Pulmonary artery endothelial cell (primary cell): Measurements from ENCODE around the gene JAK1. TPM values are rescaled to one million over a fixed set of nuclear protein-coding genes. Genes with fewer than 3 reads are reported as not detected.

Source experiments
- DNase-seq: peaks from one replicate; pipeline ENCODE4 v3.0.0-alpha.2; 2011; ENCODE audit warnings: low read depth, low spot score
- total RNA-seq: library from RNA; depleted of rRNA; stranded (reverse); fragments of >200 nt; gene quantifications from 2 replicates; pipeline ENCODE4 v1.2.3, GENCODE V29; 2014

JAK1 gene
- total RNA-seq, 1 donor from 2014 or later = 173 TPM

DNA sequence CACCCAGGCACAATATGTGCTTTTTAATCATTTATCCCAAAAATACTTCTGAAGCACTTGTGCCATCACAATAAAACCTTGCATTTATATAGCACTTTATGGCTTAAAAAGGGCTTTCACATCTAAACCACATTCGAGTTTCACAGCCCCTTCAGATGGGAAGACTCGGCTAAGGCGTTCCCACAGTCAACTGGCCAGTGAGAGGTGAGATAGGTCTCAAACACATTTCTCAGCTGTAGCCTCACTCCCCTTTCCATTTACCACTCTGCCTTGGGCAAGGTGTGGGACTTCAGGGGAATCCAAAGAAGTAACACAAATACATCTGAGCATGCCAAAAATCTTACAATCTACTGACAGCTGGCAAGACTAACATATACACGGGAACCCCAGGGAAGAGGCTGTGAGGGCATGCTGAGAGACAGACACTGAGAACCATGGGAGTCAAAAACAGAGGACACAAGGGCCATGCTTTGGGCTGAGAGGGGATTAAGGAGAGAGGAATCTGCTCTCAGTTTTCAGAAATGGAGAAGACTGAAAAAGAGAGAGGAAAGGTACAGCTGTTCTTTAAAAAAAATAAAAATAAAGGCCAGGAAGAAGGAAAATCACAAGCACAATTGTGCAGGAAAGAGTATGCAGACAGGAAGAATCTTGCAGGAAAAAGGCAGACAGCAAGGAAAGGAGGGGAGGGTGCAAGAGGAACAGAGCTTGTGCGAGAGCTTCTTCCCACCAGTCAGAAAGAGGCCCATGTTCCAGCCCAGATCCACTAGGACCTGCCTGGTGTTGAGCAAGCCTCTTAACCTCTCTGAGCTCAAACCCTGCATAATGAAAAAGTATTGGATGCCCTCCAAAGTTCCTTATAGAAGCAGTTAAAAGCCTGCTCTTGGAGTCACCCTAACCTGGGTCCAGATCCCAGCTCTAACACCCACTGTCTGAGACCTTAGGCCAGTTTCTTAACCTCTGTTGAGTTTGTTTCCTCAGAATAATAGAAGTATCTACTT, 73.5 kb downstream of the JAK1 start:
- DNase-seq = no peak

DNA sequence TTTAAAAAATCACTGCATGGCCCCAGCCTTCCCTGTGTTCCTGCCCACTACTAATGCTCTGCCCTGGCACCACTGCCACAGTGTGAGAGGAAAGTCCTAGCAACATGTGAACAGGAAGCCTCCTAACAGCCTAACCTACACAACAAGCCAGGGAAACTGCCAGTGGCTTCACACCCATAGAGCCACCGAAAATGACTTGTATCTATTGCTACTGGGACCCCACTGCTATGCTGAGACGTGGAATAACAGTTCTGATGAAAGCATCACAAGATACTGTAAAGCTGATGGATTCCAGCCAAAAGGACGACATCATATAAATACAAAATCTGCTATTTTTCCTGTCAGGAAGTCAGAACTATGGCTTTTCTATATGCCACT, 74.9 kb downstream of the JAK1 start:
- DNase-seq = no peak

DNA sequence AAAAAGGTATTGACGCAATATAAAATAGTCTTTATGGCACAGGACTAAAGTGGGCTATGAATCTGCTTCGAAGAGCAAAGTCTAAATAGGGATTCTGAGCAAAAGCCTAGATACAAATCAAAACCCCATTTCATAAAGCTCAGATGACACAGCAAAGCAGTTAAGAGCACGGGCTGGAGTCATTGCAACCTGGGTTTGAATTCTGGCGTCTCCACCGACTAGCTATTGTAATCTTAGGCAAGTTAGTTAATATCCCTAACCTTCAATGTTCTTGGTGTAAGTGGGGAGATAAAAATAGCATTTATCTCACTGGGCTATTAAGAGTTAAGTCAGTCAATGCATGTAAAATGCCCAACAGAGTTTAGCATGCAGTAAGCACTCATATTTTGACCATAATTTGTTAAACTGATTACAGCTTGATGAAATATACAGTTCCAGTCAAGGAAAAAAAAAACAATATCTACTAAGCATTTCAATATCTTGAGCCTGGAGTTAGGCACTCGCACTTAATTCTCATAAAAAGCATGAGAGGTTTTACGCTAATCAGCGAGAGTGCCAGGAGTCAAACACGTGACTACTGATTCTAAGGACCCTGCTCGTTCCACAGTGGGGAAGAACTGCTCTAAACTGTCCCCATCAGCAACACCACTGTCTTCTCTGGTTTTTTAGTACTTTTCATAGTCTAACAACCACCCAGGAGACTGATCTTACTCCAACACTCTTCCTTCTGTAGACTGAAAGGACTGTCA, 75.5 kb downstream of the JAK1 start:
- DNase-seq = no peak

DNA sequence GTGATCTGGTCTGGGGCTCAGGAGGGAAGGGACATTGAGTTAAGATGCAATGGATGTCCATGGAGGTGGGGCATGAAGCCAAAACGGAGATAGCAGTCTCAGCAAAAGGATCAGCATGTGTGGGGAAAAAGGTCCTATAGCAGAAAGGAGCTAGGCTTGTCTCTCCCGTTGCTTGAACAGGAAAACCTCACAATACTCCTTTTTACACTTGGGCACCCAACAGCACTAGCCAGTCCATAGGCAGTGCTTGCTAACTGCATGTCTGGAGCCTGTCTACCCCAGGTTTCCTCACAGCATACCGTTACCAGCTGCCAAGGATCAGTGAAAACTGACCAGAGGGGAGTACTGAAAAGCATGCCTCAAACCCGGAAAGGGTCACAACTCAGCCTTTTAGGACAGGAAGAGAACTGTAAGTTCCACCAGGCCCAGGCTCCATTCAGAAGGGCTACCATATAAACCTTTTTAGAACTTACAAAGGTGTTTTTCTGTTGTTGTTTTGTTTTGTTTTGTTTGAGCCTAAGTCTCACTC, 78.6 kb downstream of the JAK1 start:
- no peak for DNase-seq

DNA sequence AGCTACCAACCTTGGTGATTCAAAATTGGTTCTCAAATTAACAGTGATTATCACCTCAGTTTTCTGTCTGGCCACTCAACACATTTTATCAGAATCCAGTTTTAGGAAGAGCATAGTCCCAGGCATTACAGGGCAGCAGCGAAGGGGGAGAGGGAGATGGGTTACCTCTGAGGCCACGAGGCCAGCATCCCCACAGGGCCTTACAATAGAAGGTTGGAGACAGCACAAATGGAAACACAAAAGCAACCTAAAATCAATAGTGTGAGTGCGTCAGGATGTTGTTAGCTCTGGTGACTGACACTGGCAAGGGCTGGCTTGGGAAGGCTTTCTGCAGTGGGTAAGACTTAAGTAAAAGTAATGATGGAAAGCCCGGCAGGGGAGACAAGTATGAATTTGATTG, 79.5 kb downstream of the JAK1 start:
- DNase-seq = no peak

DNA sequence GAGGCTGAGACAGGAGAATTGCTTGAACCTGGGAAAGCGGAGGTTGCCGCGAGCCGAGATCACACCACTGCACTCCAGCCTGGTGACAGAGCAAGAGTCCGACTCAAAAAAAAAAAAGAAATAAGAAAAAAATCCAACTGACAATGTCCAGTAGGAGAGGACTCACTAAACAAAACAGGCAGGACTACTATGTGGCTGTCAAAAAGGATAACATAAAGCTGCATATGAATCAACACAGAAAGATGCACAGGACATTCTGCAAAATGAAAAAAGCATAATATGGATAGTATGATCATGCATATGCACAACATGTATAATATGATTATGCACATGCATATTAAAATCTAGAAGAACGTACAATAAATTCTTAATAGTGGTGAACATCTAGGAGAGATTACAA, 80.7 kb downstream of the JAK1 start:
- DNase-seq = no peak

DNA sequence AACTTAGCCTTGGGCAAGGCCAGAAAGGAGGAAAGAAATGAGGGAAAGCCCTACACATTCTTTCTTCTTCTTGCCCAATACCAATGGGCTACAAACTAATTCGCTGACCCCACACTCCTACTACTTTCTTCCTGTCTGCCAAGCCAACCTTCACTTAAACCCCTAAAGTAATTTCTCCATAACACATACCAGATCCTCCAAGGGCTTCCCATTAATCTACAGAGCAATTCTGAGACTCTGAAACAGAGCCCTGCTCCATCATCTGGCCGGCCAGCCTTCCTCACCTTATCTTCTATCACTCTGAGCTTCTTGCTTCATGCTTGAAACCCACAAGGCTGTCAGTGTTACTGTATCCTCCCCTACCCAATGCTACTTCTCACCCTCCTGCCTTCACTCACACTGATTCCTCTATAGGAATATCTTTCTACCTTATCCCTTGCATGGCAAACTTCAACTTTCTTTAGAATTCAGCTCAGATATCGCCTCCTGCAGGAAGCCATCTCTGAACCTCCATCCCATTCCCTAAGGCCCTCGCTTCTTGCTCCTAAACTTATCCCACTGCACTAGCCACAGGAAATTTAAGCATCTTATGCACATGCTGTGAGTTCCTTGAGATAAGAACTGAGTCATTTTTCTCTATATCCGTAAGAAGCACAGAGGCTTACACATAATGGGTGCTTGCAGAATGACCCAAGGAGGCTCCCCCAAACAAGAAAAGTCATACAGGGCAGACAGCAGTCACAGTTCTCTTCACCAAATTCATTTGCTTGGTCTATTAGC, 81.9 kb downstream of the JAK1 start:
- DNase-seq = no peak

DNA sequence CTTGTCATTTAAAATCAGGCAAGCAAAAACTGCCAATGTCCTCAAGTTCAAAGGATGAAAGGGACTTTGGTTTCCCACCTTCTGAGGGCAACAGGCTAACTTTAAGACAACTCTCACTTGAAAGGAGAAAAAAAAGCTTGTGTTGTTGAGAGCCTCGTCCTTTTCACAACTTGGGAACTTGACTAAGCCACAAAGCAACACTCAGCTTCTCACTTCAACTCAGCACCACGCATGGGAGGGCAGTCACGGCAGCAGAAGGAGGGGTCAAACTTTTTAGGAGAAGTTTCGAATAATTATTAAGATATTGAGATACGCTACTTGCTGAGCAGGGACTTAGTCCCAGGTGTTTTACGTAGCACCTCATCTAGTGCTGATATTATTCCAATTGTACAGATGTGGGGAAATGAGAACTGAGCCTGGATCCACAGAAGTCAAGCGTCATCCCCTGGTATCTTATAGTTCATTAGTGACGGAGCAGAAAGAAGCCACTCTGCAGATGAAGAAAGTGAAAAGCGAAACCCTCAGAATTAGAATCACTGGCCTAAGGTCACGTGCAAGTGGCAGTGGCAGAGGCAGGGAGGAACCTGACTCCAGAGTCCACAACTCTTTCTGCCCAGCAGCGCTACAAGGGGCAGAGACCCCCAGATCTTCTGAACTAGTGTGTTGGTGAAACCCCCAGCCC, 83.6 kb downstream of the JAK1 start:
- DNase-seq = no peak

DNA sequence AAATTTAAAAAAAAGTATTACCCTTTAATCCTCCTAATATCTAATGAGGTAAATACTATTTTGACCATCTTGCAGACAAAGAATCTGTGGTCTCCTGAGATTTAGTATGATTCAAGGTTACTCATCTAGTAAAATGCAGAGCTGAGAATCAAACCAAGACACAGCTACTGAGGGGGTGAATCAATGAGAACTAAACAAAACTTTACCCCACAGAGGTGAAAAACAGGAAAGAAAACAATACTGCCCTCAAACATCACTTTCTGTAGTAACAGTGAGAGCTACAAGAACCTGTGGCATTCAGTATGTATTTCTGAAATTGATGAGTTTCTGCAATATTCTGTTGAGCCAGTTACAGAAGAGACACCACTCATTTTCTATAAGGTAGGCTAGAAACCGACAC, 85.1 kb downstream of the JAK1 start:
- DNase-seq = no peak

DNA sequence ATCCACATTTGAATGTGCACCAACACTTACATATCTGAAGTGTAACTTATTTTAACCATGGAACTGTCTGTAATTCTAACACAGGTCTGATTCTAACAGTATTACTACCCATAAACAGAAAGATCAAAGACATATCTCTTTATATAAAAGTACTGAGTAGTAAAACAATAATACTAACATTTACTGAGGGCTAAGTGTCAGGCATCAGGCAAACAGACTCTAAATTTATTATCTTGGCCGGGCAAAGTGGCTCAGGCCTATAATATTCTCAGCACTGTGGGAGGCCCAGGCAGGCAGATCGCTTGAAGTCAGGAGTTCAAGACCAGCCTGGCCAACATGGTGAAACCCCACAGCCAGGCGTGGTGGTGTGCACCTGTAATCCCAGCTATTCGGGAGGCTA, 85.9 kb downstream of the JAK1 start:
- DNase-seq = no peak

DNA sequence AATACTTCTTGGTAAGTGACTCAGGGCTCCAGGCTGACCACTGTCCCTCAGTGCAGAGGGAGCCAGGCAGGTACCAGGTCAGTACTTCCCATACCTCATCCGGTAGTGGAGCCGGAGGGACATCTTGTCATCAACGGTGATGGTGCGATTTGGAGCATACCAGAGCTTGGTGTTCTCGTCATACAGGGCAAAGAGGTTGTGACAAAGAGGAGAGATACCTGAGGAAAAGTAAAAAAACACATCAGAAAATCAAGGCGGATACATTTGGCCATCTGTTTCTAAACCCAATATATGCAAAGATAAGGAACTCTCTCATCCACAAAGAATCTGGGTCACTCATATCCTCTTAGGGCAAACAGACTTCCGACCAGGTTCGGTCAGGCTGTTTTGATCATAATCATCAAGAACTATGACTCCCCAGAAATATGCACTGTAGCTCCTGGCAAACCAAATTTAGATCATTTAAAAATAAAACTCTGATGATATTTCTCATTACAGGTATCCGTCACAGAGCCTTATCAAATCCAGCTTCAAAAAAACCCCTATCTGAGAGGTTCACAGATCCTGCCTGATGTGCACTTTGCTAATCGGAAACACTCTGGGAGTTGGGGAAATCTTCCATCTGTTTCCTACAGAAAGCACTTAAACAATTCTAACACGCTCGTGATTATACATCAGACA, 87.3 kb downstream of the JAK1 start:
- peak; percentile 83 for DNase-seq

DNA sequence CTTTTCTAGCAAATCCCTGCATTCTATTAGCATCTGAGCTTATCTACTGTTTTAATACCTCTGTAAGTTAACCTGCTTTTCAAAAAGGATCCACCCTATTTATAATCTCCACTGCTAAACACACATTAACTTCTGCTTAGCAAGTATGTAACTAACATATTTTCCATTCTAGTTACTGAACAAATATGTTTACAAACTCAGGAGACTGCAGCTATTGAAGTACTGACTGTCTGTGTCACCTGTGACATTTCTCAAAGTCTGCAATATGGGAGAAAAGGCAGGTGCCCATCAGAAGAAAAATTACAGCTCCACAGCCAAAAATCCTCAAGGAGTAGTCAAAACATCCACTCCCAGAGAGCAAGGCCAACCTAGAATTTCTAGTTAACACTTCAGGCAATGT, 88.3 kb downstream of the JAK1 start:
- no peak for DNase-seq

DNA sequence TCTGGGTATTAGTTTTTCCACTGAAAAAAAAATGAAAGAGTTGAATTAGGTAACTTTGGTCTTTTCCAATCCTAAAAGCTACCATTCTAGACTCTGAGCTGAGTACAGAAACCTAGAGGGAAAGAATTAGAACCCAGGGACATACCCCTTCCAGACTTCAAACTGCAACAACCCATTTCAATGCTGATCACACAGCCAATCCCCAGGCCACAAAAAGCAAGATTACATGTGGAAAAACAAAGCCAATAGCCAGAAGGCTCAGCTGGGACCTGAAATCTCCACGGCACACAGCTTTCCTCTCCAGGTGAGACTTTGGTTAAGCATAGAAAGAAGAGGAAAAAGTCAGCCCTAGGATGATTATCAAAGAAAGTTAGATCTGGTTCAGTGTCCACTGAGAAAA, 88.8 kb downstream of the JAK1 start:
- DNase-seq = no peak

DNA sequence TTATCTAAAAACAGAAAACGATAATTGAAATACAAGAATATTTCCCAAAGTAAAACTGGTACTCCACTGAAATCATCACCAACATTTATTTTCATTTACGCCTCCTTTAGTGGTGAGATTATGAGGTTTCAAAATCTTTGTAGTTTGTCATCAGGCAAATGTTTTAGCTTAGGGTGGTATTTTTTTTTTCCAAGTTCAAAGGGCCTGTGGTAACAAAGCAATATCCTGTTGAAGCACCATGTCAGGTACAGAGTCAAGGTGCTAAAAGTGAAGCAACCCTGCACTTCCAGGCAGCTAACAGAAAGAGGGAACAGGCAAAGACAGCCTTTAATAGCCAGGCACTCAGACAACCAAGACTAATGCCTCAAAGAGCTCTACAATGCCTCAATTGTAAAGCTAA, 89.2 kb downstream of the JAK1 start:
- no peak for DNase-seq

DNA sequence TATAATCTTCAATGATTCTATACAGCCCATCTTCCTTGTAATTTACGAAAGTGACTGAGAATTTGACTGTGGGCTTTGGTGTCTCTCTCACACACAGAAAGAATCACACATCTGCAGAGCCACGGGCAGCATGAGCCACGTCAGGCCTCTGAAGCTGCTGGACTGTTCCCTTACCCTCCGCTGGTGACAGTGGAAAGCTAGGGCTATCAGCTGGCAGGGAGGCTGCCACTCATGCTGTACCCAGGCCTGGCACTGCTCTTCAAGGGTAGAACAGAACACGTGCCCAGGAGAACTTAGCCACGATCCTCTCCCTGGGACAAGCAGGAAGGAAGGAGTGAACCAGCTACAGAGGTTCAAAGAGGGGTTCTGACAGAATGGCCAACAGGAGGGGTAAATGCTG, 90.7 kb downstream of the JAK1 start:
- no peak for DNase-seq

DNA sequence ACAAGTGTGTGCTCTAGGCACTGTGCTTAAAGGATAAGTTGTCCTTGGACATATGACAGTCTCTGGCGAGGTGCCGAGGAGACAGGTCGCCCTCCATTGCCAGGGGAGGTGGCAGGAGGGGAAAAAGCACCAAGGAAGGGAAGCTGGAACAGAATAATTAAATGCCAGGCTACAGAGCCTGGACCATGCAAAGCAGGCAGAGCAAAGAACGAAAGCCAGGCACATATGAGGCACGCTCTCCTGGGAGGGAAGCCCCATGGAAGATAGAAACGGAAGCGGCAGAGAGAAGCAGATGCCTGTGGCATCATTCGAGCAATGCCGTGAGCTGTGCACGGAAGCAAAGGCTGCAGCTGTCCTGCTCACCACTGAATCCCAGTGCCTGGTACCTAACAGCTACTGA, 91.2 kb downstream of the JAK1 start:
- DNase-seq = no peak

DNA sequence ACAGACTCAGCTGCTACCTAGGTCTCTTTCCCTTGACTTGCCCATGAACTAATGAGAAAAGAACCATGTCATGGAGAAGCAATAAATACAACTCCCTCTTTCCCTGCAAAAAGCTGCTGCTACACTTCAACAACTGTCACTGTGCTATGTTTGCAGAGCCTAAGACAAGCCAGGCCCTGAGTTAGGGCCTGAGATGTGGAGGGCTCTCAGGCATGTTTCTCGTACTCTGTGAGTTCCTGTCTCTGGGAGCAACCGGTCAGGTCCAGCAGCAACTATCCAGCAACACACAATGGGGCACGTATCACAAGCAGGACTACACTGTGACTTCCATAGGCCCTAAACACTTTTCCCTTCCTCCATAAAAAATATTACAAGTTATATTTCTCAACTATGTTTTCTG, 91.7 kb downstream of the JAK1 start:
- no peak for DNase-seq

DNA sequence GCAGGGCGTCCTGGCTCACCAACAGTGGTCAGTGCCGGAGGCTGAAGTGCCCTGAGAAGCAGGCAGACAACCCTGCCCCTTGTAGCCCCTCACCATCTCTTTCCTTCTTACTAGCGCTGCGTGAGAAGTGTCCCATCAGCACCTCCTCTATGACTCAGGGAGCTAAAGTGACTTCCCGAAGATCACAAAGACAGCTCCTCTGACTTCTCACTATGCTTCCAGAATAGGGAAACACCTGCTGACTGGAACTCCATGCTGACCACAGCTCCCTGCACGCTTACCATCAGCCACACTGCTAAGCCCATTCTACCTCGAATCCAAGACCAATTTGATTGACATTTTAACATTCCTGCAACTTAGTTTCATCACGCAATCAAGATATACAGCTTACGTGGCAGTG, 92.8 kb downstream of the JAK1 start:
- no peak for DNase-seq

DNA sequence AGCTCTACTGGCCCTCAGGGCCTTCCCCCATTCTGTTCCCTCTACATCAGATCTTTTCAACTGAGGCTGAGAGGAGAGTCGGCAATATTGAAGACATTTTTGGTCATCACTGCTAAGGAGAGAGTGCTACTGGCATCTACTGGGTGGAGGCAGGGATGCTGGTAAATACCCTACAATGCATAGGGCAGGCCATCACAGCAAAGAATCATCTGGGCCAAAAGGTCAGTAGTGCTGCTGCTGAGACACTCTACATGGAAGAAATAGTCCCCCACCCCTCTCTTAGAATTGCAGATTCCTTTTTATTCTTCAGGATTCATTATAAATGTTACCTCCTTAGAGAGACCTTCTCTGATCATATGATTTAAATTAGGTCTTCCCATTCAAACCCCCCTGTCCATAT, 94.3 kb downstream of the JAK1 start:
- DNase-seq = no peak

DNA sequence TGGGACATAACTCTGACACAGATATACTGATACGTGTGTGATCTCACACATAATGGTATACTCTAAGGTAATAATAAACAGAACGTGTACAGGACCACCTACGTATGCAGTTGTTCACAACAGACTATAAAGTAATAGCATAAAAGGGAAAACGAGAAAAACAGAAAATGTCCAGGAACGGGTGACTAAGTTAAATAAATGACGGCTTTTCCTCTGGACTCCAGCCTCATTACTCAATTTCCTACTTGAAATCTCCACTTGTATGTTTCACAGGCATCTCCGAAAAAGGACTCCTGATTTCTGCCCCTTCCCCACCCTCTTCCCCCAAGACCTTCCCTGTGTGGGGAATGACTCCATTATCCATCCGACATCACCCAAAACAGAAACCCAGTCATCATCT, 95.1 kb downstream of the JAK1 start:
- DNase-seq = peak; percentile 60

DNA sequence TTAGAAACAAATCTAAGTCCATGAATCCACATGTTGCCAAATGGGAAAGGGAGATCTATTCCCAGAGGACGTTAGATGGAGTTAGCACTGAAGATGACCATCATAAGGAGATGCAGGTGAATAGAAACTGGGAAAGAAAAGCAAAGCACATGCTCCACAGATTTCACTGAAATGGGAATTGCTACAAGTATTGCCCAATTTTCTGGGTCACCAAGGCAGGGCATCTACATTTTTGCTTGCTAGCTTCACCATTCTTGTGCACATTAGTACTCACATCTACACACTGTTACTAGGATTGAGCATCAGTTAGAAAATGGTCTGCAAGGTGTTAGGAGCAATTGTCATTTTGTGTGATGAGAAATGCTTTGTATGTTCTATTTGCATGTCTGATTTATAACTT, 99.1 kb downstream of the JAK1 start:
- DNase-seq = no peak
